ENCODE measurements around the gene EPN1. TPM values are rescaled to one million over a fixed set of nuclear protein-coding genes. Genes with fewer than 3 reads are reported as not detected.
A peak's percentile ranks its signal among the peaks of the same experiment; 100 is the strongest.

Gene EPN1
- total RNA-seq, 4 donors from 2014 or later: 58.7 to 214 (median 190) TPM

GRCh38 chr19:55649268-55650125, 25.5 kb upstream of the EPN1 start:
- ATAC-seq (no peak), DNase-seq (no peak)
- in situ Hi-C loops (cut with MboI; ENCODE audit: low sequenced_read_pairs in 4 of 4) (loop anchor here in 1 of 4 donors (25.0 kb wide), 1 partner anchor 512 kb away; the partner anchor contains the start of gene TNNT1), intact Hi-C loops (cut with DNase I; ENCODE audit: low total_unique reads) (no loop called here)
- no peaks in the 10 kb centered on the region for H3K9me3 ChIP-seq
- H3K4me3 ChIP-seq: peak overlapping the region in 2 of 4 donors; percentile 80 to 88
- peaks cover 0 to 14% of the 10 kb centered on the region in 2 donors for H3K36me3 ChIP-seq
- no peak for TF ChIP-seq POLR2A (IDR thresholded peaks at IDR 0.05)
- TF ChIP-seq, protein P1, sequence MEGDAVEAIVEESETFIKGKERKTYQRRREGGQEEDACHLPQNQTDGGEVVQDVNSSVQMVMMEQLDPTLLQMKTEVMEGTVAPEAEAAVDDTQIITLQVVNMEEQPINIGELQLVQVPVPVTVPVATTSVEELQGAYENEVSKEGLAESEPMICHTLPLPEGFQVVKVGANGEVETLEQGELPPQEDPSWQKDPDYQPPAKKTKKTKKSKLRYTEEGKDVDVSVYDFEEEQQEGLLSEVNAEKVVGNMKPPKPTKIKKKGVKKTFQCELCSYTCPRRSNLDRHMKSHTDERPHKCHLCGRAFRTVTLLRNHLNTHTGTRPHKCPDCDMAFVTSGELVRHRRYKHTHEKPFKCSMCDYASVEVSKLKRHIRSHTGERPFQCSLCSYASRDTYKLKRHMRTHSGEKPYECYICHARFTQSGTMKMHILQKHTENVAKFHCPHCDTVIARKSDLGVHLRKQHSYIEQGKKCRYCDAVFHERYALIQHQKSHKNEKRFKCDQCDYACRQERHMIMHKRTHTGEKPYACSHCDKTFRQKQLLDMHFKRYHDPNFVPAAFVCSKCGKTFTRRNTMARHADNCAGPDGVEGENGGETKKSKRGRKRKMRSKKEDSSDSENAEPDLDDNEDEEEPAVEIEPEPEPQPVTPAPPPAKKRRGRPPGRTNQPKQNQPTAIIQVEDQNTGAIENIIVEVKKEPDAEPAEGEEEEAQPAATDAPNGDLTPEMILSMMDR (IDR thresholded peaks at IDR 0.05 in 4 of 5, conservative IDR thresholded peaks at IDR 0.05 in 1 of 5): no peak
- peaks cover 28% of the 10 kb centered on the region in 2 donors for H3K4me1 ChIP-seq
- H3K27ac ChIP-seq: peak overlapping the region; percentile 72 to 91 (median 84)
- no peaks in the 10 kb centered on the region for H3K27me3 ChIP-seq

DNA sequence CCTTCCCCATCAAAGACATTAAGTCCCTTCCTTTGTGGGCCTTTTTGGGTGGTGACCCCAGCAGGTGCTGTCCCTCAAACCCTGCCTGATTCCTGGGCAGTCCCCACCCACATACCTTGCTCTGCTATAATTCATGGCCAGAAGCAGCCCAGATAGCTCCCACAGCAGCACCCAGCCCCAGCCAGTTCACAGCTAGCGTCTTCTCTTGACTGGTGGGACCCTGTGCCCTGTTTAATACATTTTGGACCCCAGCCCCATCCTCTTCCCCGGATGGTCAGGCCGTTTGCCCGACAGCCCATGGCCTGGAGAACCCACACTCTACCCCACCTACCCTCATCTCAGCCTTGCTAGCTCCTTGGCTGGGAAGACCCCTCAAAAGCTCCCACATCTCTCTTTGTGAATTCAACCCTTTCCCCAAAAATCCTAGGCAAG, 24.9 kb upstream of the EPN1 start:
- in situ Hi-C loops (cut with MboI; ENCODE audit: low sequenced_read_pairs in 4 of 4) (no loop called here), intact Hi-C loops (cut with DNase I; ENCODE audit: low total_unique reads) (no loop called here)
- ATAC-seq (no peak), DNase-seq (no peak)
- TF ChIP-seq, protein P1 (IDR thresholded peaks at IDR 0.05 in 4 of 5, conservative IDR thresholded peaks at IDR 0.05 in 1 of 5): no peak
- peaks cover 22 to 27% of the 10 kb centered on the region in 2 donors for H3K4me1 ChIP-seq
- peaks cover 0 to 9% of the 10 kb centered on the region in 2 donors for H3K36me3 ChIP-seq
- H3K27me3 ChIP-seq: no peaks in the 10 kb centered on the region
- H3K27ac ChIP-seq: no peak overlapping the region
- no peaks in the 10 kb centered on the region for H3K9me3 ChIP-seq
- H3K4me3 ChIP-seq: no peak overlapping the region

GRCh38 chr19:55650602-55651230, 24.3 kb upstream of the EPN1 start:
- peaks cover 20 to 29% of the 10 kb centered on the region in 2 donors for H3K4me1 ChIP-seq

GRCh38 chr19:55651236-55651635, 23.8 kb upstream of the EPN1 start:
- Histone ChIP-seq H3K4me1 (peaks cover 25 to 34% of the 10 kb centered on the region in 2 donors), H3K9me3 (no peaks in the 10 kb centered on the region), H3K36me3 (peaks cover 0 to 4% of the 10 kb centered on the region in 2 donors), H3K27me3 (no peaks in the 10 kb centered on the region), H3K4me3 (no peak overlapping the region), H3K27ac (no peak overlapping the region)
- DNase-seq (no peak), ATAC-seq (no peak)
- intact Hi-C loops (cut with DNase I; ENCODE audit: low total_unique reads): no loop called here
- in situ Hi-C loops (cut with MboI; ENCODE audit: low sequenced_read_pairs in 4 of 4): no loop called here
- TF ChIP-seq, protein P1 (IDR thresholded peaks at IDR 0.05 in 4 of 5, conservative IDR thresholded peaks at IDR 0.05 in 1 of 5): no peak
- TF ChIP-seq POLR2A (IDR thresholded peaks at IDR 0.05): no peak

More at GRCh38 chr19:55650602-55651230, 24.3 kb upstream of the EPN1 start:
- Histone ChIP-seq H3K36me3 (peaks cover 0 to 4% of the 10 kb centered on the region in 2 donors), H3K4me3 (no peak overlapping the region), H3K27ac (no peak overlapping the region), H3K9me3 (no peaks in the 10 kb centered on the region), H3K27me3 (no peaks in the 10 kb centered on the region)
- in situ Hi-C loops (cut with MboI; ENCODE audit: low sequenced_read_pairs in 4 of 4): no loop called here
- ATAC-seq: no peak
- intact Hi-C loops (cut with DNase I; ENCODE audit: low total_unique reads): no loop called here
- DNase-seq: no peak
- no peak for TF ChIP-seq POLR2A (IDR thresholded peaks at IDR 0.05)
- TF ChIP-seq, protein P1 (IDR thresholded peaks at IDR 0.05 in 4 of 5, conservative IDR thresholded peaks at IDR 0.05 in 1 of 5): no peak

All from gastrocnemius medialis (tissue), 4 donors.